Measurements from ENCODE around the gene NTN4.
"Not testable (repeated sequence)": the region's sequence is repeated elsewhere in the genome, so short reads cannot be mapped to it uniquely, and the experiment has no call there.

The NTN4 gene

GRCh38 chr12:95790033-95790916 is at the start of gene NTN4:
TSS of gene NTN4 (minus strand) at chr12:95790764. CDS start at chr12:95790309, 455 bp downstream.
- DNase-seq, result no peak

GRCh38 chr12:95838125-95838524 is 47.6 kb upstream of the NTN4 start:
- DNase-seq, result no peak

- no peak for DNase-seq
Observed at GRCh38 chr12:95837240-95838038, 46.9 kb upstream of the NTN4 start.

DNA sequence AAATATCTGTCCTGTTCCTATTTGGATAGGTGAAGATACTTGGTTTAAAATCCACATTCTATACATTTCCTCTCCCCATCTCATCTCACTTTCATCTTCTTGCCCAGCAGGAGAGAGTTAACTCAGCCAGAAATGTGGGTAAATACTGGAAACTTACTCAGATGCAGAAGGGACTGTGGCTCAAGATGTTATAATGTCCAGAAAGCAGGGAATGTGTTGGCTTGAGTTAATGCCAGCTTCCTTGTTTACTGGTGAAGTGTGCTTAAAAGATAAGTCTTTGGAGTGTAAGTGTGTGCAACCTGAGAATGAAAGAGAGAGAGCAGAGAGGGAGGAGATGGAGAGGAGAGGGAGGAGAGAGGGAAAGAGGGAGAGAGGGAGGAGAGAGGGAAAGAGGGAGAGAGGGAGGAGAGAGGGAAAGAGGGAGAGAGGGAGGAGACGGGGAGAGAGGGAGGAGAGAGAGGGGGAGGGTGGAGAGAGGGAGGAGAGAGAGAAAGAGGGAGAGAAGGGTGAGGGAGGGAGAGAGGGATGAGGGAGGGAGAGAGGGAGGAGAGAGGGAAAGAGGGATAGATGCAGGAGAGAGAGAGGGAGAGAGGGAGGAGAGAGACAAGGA is 46.2 kb upstream of the NTN4 start:
- no peak for DNase-seq

DNA sequence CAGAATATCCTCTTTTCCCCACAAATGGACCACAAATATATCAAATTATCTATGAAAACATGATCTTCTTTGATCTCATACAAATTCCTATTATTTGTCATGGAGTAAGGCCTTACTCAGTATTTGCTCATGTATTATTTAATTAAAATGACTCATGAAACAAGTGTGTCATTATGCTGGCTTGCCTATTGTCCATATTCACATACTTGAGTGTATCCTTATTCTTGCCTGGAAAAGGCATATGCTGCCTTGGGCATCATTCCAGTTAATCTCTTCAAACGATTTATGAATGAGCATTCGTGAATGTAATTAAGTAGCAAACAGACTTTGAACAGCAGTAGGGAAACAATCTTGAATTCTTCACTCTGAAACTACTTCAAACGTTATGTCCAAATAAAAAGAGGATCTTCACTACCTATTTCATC is 45.6 kb upstream of the NTN4 start:
- DNase-seq, result no peak

GRCh38 chr12:95834572-95834971 is 44.0 kb upstream of the NTN4 start:
- DNase-seq, result no peak

DNA sequence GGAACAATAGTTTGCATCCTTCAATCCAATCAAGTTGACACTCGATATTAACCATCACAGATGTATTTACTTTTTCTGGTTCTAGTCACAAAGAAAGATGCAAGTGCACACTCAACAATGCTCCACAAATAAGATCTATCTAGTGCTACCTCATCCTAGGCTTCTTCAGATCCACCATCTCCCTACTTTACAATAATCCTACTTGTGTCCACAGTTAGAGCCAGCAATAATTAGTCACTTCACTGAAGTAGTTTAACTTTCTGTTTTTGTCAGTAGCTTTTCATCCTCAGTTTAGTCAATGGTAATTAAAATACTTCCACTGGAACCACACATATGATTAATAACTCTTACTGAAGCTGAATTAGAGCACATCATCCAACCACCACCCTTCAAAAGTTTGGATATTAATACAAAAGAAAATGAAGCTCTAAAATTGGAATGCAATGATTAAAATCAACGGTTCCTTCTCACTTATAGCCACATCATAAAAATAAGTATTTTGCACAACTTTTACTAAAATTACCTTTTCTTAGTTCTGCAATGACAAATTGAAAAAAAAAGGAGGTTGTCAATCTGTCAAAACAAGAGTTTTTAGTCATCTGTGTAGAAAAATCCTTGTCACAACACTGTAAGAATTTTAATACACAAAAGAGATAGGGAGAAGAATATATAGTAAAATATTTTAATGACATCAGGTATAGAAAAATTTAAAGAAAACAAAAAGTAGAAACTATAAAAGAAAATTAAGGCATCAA is 39.9 kb upstream of the NTN4 start:
- no peak for DNase-seq

DNA sequence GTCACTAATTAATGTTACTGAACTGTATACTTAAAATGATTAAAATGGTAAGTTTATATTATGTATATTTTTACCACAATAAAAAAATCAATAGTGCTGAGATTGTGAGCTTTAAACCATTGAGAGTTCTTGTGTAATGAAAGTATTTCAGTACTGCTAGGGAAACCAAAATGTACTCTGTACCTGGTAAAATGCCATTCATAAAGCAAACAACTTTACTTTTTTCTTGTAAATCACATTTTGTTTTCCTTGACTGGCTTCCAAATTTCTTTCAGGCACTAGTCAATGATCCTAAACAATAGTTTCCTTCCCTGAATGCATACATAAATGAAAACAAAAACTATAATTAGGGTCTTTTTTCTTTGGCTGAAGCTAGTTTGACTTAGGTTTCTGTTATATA is 38.8 kb upstream of the NTN4 start:
- DNase-seq, result no peak

GRCh38 chr12:95820096-95820703 is 29.6 kb upstream of the NTN4 start:
- DNase-seq, result no peak

DNA sequence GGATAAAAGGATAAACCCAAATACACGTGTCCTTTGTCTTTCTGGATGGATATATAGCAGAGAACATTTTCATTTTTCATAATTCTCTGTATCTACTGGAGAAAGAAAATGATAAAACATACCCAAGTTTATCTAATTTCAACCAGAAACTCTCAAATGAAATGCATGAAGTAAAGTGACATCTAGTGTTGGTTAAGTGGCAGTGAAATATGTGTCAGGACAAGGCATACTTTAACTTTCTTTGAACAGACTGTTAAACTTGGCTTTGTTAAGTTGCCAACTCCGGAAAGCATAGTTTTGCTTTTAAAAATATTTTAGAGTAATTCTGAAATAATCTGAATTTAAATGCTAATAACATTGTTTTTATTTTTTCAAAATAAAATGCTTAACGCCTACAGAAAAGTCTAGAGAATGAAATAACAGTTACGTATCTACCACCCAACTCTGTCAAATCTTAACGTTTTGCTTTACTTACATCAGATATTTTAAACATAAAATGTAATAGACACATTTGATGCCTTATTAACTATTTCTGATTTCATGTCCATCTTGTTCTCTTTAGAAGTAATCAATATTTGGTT is 25.2 kb upstream of the NTN4 start:
- no peak for DNase-seq

GRCh38 chr12:95812155-95812554 is 21.6 kb upstream of the NTN4 start:
- DNase-seq, result not testable (repeated sequence)

DNA sequence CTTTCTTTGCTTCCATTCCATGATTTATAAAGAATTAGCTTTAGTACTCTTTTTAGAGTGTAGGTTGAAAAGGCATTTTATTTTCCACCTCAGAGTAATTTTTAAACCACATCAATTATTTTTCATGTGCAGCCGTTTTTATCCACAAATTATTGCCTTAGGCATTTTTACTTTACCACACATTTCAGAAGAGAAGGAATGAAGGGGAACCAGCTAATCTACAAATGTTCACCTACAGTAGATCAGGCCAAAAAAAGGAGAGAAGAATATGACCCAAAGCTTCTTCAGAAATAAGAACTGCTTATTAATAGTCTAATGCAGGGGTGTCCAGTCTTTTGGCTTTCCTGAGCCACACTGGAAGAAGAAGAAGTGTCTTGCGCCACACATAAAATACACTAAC is 19.8 kb upstream of the NTN4 start:
- DNase-seq, result no peak

GRCh38 chr12:95809000-95809680 is 18.6 kb upstream of the NTN4 start:
- no peak for DNase-seq

DNA sequence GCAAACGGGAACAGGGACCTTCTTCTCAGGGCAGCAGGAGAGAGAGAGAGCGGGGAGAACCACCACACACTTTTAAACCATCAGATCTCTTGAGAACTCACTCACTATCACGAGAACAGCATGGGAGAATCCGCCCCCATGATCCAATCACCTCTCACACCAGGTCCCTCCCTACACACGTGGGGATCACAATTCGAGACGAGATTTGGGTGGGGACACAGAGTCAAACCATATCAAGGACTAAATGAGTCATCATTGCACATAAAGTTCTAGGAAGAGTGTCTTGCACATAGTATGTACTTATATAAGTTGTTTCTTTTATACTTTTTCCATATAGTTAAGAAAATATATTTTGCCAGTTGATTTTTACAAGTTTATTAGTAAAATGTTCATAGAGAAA is 17.6 kb upstream of the NTN4 start:
- DNase-seq, result no peak

DNA sequence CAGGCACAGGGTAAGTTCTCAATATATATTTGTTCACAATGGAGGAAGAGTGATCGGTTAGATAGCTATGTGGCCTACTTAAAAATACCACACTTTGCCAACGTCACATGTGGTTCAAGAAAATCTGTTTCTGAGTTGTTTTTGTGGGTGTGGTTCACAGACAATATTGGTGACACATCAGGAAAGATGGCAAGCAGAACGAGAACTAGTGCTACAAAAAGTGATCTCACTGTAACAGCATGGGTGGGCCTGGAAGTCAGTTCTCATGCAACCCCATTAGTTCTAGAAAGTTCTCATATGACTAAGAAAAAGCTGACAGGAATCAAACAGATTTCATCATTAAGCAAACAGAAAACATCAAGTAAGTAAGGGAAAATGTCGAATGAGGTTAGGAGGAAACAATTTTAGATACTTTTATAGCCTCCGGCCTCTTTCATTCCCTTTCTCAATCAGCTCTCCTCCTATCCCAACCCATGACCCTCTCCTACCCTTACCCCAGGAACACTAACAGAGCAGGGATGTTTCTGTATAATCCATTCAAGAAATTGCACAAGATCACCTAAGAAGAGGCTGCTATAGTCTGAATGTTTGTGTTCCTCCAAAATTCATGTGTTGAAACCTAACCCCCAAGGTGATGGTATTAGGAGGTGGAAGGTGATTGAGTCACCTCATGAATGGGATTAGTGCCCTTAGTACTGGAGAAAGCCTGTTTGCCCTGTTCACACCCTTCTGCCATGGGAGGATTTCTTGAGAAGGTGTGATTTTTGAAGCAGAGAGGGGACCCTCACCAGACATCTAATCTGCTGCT is 15.5 kb upstream of the NTN4 start:
- no peak for DNase-seq

DNA sequence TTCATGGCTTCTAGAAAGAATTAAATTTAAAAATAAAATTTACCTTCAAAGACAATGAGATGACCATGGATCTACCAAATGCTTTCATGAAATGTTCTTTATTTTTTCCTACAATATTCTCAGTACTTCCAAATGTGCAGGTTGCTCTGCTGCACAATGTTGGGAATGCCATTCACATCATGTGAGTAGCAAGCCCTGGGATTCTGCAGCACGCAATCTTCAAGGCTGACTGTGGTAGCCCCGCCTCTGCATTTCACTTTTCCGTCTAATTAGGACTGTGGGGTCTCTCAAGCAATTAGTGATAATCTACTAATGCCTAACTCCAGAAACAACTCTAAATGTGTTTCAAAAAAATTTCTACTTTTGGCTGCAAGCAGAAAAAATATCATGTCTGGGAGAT is 13.7 kb upstream of the NTN4 start:
- no peak for DNase-seq

GRCh38 chr12:95803817-95804216 is 13.3 kb upstream of the NTN4 start:
- DNase-seq, result no peak

DNA sequence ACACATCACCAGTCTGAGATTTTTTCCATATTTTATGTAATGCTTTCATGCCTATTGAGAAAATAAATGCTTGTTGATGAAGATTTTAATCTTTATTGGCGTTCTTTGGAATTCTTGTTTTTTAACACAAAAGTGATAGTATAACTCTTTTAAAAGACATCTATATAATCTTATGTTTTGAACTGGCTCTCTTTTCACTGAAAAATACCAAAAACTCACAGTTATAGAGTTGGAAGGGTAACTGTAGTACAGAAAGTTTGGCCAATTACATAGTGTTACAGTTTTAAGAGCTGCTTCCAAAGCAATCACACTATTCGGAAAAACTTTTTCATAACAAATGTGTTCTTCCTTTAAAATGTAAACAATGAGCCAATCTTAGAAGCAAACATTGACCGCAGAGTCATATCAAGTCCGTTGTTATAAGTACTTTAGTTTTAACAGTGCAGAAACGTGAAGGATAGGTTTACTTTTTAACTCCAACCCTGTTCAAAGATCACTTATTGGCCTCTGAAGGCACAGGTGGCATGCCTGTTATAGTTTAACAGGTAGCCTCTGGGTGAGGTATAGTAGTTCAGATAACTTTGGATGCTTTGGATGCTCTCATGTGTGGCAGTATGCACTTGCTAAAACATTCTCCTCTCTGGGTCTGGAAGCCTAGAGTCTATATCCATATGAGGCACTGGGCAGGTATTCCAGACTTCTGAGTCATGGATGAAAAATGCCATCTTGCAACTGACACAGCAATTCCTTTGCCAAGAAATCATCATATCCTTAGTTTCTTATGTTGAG is 12.1 kb upstream of the NTN4 start:
- no peak for DNase-seq

- no peak for DNase-seq
Observed at GRCh38 chr12:95796982-95797289, 6.4 kb upstream of the NTN4 start.
